ENCODE data around the gene PASD1.

Gene PASD1

DNA sequence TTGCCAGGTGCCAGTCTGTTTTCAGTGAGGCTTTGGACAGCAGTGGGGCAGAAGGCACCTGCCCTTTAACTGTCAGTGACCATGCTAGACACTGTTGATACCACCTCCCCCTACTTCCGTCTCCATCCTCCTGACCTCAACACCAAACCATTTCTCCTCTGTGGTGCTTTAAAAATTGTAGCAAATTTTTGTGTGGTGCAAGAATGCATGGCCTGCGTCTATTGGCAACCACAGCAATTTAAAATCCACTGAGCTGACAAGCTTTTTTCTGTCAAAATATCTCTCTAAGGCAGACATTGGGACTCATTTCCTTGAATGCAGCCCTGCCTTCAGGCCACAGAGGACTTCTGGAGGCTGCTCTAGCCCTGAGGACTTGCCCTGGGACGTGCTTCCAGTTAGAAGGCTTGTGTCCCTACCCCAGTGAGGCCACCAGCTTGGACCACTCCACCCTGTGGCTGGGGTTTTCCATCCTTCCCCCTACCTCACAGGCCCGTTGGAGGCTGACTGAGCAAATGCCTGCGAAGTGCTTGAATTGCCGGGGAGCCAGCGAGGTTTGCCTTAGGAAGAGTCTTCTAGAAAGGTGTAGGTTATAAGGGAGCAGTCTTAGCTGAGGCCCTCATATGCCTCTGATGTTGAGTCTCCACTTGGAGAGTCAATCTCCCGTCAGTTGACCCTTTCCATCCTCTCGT lies 138.7 kb downstream of the PASD1 start:
- DNase-seq (ENCODE audit: low read depth in 2 of 2): no peak

DNA sequence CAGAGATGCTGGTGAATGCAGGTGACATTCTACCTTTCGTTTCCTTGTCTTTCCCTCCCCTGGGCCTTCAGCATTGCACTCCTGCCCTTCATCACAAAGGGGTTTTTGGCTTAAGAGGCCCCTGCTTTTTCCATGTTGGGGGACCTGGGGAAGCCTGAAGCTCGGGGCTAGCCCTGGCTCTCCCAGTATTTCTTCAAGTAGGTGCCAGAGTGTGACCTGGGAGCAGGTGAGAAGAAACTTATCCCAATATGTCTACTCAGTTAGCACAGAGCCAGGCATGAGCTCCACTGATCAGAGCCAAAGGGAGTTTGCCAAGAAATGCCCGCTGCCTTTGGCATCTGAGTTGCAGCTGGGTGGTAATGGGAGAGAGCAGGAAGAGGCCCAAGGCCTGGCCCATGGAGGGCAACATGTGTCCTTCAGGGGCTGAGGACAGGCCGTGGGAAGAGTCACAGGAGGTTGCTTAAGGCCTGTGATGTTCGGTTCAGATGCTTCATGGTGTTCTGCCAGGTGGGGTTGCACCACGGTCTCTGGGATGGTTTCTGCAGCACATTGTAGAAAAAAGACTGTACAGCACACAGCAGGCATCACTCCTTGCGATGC lies 139.4 kb downstream of the PASD1 start:
- no peak for DNase-seq (ENCODE audit: low read depth in 2 of 2)

GRCh38 chrX:151703487-151703886 lies 140.0 kb downstream of the PASD1 start:
- DNase-seq (ENCODE audit: low read depth in 2 of 2): no peak

- DNase-seq (ENCODE audit: low read depth in 2 of 2): no peak
These were observed 140.7 kb downstream of the PASD1 start for GRCh38 chrX:151704041-151704663.

DNA sequence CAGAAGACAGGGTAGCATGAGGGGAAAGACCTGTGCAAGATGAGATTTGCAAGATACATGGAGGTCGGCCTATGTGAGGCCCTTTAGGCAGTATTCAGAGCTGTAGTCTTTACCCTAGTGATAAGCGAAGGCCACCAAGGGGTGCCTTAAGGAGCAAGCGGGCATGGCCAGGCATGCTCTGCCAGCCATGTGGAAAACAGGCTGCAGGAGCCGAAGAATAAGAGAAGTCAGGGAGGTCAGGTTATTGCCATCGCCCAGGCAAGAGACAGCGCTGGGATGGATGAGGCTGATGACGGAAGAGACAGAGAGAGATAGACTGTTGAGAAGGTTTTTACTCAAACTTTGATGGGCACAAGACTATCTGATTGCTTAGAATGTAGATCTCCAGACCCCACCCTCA lies 145.3 kb downstream of the PASD1 start:
- no peak for DNase-seq (ENCODE audit: low read depth in 2 of 2)

- no peak for DNase-seq (ENCODE audit: low read depth in 2 of 2)
These were observed 147.0 kb downstream of the PASD1 start for GRCh38 chrX:151710457-151710856.

- DNase-seq (ENCODE audit: low read depth in 2 of 2): no peak
These were observed 147.7 kb downstream of the PASD1 start for GRCh38 chrX:151711154-151711553.

DNA sequence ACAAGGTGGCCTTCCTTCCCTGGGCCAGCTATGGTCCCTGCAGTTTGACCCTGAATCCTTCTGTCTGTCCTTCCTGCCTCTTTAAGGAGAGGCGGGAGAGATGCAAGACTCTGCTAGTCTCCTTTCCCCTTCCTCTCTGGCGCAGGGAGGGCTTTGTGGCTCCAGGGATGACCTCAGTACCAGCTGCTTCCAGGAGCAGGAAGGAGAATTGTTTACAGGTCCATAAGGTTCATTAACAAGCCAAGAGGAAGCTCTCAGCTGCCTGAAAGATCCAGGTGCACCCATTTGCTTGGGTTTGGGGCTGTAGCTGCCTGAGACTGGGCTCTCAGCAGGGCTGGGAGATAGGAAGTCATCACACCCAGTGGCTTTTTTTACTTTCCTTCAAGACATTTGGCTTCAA lies 148.3 kb downstream of the PASD1 start:
- no peak for DNase-seq (ENCODE audit: low read depth in 2 of 2)

DNA sequence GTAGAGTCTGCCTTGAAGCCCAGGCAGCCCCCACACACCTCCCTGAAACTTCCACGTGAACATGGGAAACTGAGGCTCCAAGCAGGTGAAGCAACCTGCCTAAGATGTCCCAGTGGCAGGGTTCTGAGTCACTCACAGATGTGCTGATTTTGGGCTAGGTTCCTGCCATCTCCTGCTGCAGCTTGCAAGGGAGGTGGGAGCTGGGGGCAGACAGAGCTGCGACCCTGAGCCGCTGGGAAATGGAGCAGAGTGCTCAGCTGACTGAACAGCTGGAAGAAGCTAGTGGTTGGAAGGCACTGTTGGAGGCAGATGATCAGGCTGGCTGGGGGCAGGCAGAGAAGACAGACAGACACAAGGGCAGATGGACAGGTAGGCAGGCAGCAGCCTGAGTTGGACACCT lies 148.8 kb downstream of the PASD1 start:
- DNase-seq (ENCODE audit: low read depth in 2 of 2): no peak

GRCh38 chrX:151713849-151714248 lies 150.4 kb downstream of the PASD1 start:
- DNase-seq (ENCODE audit: low read depth in 2 of 2): no peak

DNA sequence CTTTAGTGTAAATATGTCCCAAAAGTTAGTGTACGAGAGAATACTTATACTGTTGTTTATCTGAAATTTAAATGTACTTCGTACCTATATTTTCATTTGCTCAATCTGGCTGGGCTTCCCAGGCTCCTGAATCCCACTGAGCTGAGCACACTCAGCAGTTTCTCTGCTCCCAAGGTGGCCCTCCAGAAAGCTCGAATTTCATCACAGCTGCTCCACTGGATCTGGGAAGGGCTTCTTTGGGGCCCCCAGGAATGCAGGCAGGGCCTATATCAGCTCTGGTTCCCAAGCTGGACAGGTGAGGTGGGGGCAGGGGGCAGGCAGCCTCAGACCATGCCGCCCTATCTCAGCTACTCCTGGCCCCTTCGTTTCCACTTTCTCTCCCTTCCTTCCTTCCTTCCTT lies 150.9 kb downstream of the PASD1 start:
- no peak for DNase-seq (ENCODE audit: low read depth in 2 of 2)

DNA sequence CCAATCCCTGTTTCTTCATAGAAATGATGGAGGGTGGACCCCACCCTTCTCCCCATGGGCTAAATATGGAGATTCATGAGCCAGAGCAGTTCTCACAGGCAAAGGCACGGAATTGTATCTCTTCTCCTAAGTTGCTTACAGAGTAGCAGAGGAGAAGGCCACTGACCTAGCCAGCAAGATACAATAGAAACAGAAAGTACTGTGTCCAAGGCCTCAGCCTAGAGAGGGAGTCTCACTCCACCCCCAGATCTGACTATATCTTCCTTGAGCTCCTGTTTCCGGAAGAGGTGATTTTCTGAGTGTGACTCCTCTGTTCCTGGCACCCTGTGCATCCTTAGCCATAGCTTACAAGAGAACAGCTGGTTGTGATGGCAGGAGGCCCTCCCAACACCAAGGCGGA lies 152.3 kb downstream of the PASD1 start, which contains the start of gene FATE1:
Gene FATE1 (plus strand): TSS at position 284 of the 400 bp plus-strand sequence. CDS start 85 bp downstream, at position 369.
- no peak for DNase-seq (ENCODE audit: low read depth in 2 of 2)

DNA sequence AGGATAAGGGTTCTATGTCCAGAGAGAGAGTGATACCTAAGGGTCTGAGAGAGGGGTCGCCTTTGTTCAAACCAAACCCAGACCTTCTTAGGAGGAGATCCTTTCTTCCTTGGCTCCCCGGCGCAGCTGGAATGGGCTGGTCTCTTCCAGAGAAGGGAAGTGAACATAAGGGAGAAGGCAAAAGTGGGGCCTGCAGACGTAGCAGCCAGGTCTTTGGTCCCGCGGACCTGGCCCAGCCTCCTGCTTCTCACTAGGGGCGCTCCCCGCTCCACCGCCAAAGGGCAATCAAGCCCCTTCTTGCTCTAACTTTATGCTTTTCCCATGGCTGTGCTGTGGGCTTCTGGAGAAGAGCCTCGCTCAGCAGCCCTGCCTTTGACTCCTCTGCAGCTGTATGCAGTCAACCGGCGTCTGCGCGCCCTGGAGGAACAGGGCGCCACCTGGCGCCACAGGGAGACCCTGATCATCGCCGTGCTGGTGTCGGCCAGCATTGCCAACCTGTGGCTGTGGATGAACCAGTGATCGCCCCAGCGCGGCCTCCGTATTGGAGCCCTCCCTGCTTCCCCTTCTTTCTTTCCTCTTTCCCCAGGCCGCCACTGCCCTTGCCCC lies 158.9 kb downstream of the PASD1 start:
- DNase-seq (ENCODE audit: low read depth in 2 of 2): no peak

DNA sequence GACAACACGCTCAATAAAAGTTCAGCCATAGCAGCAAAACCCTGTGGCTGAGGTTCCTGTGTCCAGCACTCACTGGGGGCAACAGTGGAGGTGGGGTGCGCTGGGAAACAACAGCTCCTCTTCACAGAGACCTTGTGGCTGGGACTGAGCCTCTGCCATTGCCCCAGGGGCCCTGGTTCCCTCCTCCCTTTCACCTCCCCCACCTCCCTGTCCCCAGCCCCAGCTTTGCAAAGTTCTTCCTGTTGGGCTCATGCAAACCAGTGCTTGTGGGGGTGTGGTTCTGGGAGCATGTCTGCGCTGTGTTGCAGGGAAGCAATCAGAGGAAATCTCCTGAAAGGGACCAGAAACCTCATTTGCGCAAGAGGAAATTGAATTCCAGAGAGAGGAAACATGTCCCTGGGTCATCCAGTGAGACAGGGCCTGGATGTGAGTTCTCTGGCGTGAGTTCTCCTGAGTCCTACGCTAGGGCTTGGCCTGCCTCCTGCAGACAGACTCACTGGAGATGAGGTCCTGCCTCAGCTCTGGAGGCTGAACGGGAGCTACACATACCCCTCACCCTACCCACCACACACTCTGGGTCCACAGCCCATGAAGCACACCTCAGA lies 159.8 kb downstream of the PASD1 start:
- DNase-seq (ENCODE audit: low read depth in 2 of 2): no peak

DNA sequence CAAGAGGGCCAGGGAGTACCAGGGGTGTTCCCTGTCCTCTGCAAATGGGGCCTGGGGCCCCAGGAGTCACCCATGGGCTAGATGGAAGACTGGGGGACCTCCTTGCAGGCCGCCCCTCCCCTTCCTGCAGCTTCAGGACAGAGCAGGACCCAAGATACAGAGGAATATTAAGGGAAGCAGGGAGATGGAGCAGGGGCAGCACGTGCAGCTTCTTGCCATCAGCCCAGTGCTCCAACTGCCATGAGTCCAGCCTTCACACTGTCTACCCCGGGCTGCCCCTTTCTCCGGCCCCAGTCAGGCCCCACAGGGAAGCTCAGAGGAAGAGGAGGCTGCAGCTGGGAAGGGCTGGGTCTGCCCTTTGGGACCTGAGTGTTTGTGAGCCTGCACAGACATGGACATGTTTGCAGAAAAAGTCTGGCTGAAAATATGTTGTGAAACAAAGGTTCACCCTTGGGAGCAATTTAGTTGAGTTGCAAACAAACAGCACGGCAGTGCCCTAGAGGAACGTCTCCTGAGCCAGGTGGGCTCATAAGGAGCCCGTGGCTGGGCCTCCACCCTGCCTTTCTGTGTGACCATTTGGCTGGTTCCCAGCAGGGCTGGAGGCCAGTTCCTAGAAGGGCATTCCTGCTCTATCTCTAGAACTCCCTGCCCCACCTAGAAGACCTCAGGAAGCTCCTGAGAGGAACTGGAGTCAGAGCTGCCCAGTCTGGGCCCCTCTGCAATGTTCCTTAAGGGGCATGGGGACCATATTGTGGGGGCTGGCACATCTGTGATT lies 161.3 kb downstream of the PASD1 start:
- no peak for DNase-seq (ENCODE audit: low read depth in 2 of 2)

GRCh38 chrX:151725338-151725614 lies 161.8 kb downstream of the PASD1 start:
- no peak for DNase-seq (ENCODE audit: low read depth in 2 of 2)
